HEK293 (cell line): ENCODE data around the gene RNPS1.

Experiments
- CTCF ChIA-PET: fragments of 350-600 bp; formaldehyde crosslinking; extraction: SDS; loops from one replicate; lab custom pipeline; 2021; ENCODE audit warnings: antibody characterized with exemption; lab: Yijun Ruan, JAX
- POLR2A ChIA-PET: fragments of 300-600 bp; formaldehyde crosslinking; extraction: SDS; loops from one replicate; lab custom pipeline; 2020; ENCODE audit warnings: antibody characterized with exemption, inconsistent platforms; lab: Yijun Ruan, JAX
- H3K27ac ChIP-seq: fragments of 200-500 bp; sonication (Bioruptor generic); 2 replicates; pipeline ENCODE4 v1.5.1; 2014; ENCODE audit warnings: low read depth, low read length, control low read depth, inconsistent platforms; ENCODE audit errors: extremely low read depth
- H3K36me3 ChIP-seq, 2 experiments: fragments of 200-500 bp in 1 of 2; sonication (Bioruptor generic) in 1 of 2; 1 replicate in 1 of 2; 2 replicates in 1 of 2; pipeline ENCODE4 v1.5.1; 2014 to 2017; ENCODE audit warnings: inconsistent platforms in 2 of 2, low read length in 2 of 2; ENCODE audit not compliant: control insufficient read depth in 2 of 2, insufficient read depth in 1 of 2
- H3K4me1 ChIP-seq: fragments of 200-500 bp; sonication (Bioruptor generic); 2 replicates; pipeline ENCODE4 v1.5.1; 2014; ENCODE audit warnings: mild to moderate bottlenecking, low read length, inconsistent platforms; ENCODE audit not compliant: control insufficient read depth, insufficient read depth
- H3K4me3 ChIP-seq: 2 replicates; pipeline ENCODE4 v1.5.1; 2011; ENCODE audit warnings: low read depth, mild to moderate bottlenecking, control low read depth, low read length, moderate library complexity
- H3K9me3 ChIP-seq: fragments of 200-500 bp; sonication (Bioruptor generic); 2 replicates; pipeline ENCODE4 v1.5.1; 2014; ENCODE audit warnings: low read depth, low read length, inconsistent platforms; ENCODE audit not compliant: control insufficient read depth, insufficient read depth
- CTCF ChIP-seq: fragments of 450-650 bp; formaldehyde crosslinking; IDR thresholded peaks from 2 replicates; pipeline ENCODE4 v1.5.1; 2016; ENCODE audit warnings: missing biosample characterization, missing genetic modification characterization
- HOXC10 ChIP-seq: sonication (generic); formaldehyde crosslinking; IDR thresholded peaks from 2 replicates; pipeline ENCODE4 v1.8.1; 2023; ENCODE audit warnings: mild to moderate bottlenecking, missing genetic modification reagents
- HOXD13 ChIP-seq: sonication (generic); formaldehyde crosslinking; IDR thresholded peaks from 2 replicates; pipeline ENCODE4 v1.8.0; 2022; ENCODE audit warnings: missing genetic modification reagents, borderline replicate concordance
- IKZF3 ChIP-seq: fragments of 450-650 bp; IDR thresholded peaks from 2 replicates; pipeline ENCODE4 v1.5.0; 2018; ENCODE audit warnings: missing biosample characterization, mild to moderate bottlenecking, missing genetic modification characterization, moderate library complexity
- INSM2 ChIP-seq: fragments of 450-650 bp; formaldehyde crosslinking; IDR thresholded peaks from 2 replicates; pipeline ENCODE4 v1.5.1; 2016; ENCODE audit warnings: missing biosample characterization, missing genetic modification characterization
- MEIS1 ChIP-seq: sonication (generic); formaldehyde crosslinking; IDR thresholded peaks from 2 replicates; pipeline ENCODE4 v1.8.1; 2022; ENCODE audit warnings: missing genetic modification reagents, mild to moderate bottlenecking, borderline replicate concordance
- SCRT1 ChIP-seq: fragments of 450-650 bp; formaldehyde crosslinking; IDR thresholded peaks from 2 replicates; pipeline ENCODE4 v1.5.1; 2016; ENCODE audit warnings: missing biosample characterization, missing genetic modification characterization, borderline replicate concordance
- SCRT2 ChIP-seq: fragments of 450-650 bp; formaldehyde crosslinking; IDR thresholded peaks from 2 replicates; pipeline ENCODE4 v1.5.1; 2016; ENCODE audit warnings: missing biosample characterization, missing genetic modification characterization
- SP3 ChIP-seq: fragments of 450-650 bp; formaldehyde crosslinking; IDR thresholded peaks from 2 replicates; pipeline ENCODE4 v1.5.1; 2016; ENCODE audit warnings: missing biosample characterization, missing genetic modification characterization
- SP7 ChIP-seq: fragments of 450-650 bp; formaldehyde crosslinking; IDR thresholded peaks from 2 replicates; pipeline ENCODE4 v1.5.1; 2016; ENCODE audit warnings: missing biosample characterization, missing genetic modification characterization
- ZBTB17 ChIP-seq: fragments of 450-650 bp; formaldehyde crosslinking; IDR thresholded peaks from 2 replicates; pipeline ENCODE4 v1.5.1; 2016; ENCODE audit warnings: missing biosample characterization, missing genetic modification characterization
- ZBTB20 ChIP-seq: fragments of 450-650 bp; formaldehyde crosslinking; IDR thresholded peaks from 2 replicates; pipeline ENCODE4 v1.5.1; 2016; ENCODE audit warnings: missing biosample characterization, missing genetic modification characterization
- ZBTB26 ChIP-seq: fragments of 450-650 bp; formaldehyde crosslinking; optimal IDR thresholded peaks from 2 replicates; pipeline ENCODE3; 2016; ENCODE audit warnings: missing biosample characterization, mild to moderate bottlenecking, missing genetic modification characterization
- ZBTB8A ChIP-seq: fragments of 450-650 bp; formaldehyde crosslinking; IDR thresholded peaks from 2 replicates; pipeline ENCODE4 v1.5.1; 2016; ENCODE audit warnings: missing biosample characterization, missing genetic modification characterization
- ZFP69B ChIP-seq: fragments of 450-650 bp; formaldehyde crosslinking; IDR thresholded peaks from 2 replicates; pipeline ENCODE4 v1.5.1; 2016; ENCODE audit warnings: missing biosample characterization, missing genetic modification characterization
- ZNF121 ChIP-seq: fragments of 450-650 bp; formaldehyde crosslinking; IDR thresholded peaks from 2 replicates; pipeline ENCODE4 v1.5.1; 2016; ENCODE audit warnings: missing biosample characterization, missing genetic modification characterization
- ZNF138 ChIP-seq: fragments of 450-650 bp; formaldehyde crosslinking; IDR thresholded peaks from 2 replicates; pipeline ENCODE4 v1.5.1; 2016; ENCODE audit warnings: missing biosample characterization, missing genetic modification characterization, borderline replicate concordance
- ZNF148 ChIP-seq: fragments of 450-650 bp; formaldehyde crosslinking; IDR thresholded peaks from 2 replicates; pipeline ENCODE4 v1.5.0; 2017; ENCODE audit warnings: missing biosample characterization, missing genetic modification characterization, borderline replicate concordance
- ZNF19 ChIP-seq: fragments of 450-650 bp; formaldehyde crosslinking; IDR thresholded peaks from 2 replicates; pipeline ENCODE4; 2016; ENCODE audit warnings: missing biosample characterization, missing genetic modification characterization, low read depth
- ZNF202 ChIP-seq: fragments of 450-650 bp; formaldehyde crosslinking; IDR thresholded peaks from 2 replicates; pipeline ENCODE4 v1.5.1; 2016; ENCODE audit warnings: missing biosample characterization, missing genetic modification characterization, borderline replicate concordance
- ZNF266 ChIP-seq: fragments of 450-650 bp; formaldehyde crosslinking; IDR thresholded peaks from 2 replicates; pipeline ENCODE4 v1.5.1; 2016; ENCODE audit warnings: missing biosample characterization, missing genetic modification characterization, low read depth
- ZNF366 ChIP-seq: fragments of 450-650 bp; formaldehyde crosslinking; conservative IDR thresholded peaks from 2 replicates; pipeline ENCODE4 v1.5.1; 2016; ENCODE audit warnings: missing biosample characterization, missing genetic modification characterization
- ZNF391 ChIP-seq: fragments of 450-650 bp; formaldehyde crosslinking; IDR thresholded peaks from 2 replicates; pipeline ENCODE4 v1.5.1; 2016; ENCODE audit warnings: low read depth, missing biosample characterization, missing genetic modification characterization, borderline replicate concordance
- ZNF473 ChIP-seq: fragments of 450-650 bp; formaldehyde crosslinking; IDR thresholded peaks from 2 replicates; pipeline ENCODE4 v1.5.1; 2017; ENCODE audit warnings: missing biosample characterization, missing genetic modification characterization
- ZNF529 ChIP-seq: fragments of 450-650 bp; formaldehyde crosslinking; IDR thresholded peaks from 2 replicates; pipeline ENCODE4 v1.5.1; 2017; ENCODE audit warnings: missing genetic modification characterization, missing biosample characterization; ENCODE audit not compliant: insufficient replicate concordance
- ZNF654 ChIP-seq: fragments of 450-650 bp; formaldehyde crosslinking; IDR thresholded peaks from 2 replicates; pipeline ENCODE4 v1.5.1; 2016; ENCODE audit warnings: low read depth, missing biosample characterization, missing genetic modification characterization
- ZNF658 ChIP-seq: fragments of 450-650 bp; formaldehyde crosslinking; IDR thresholded peaks from 2 replicates; pipeline ENCODE4; 2016; ENCODE audit warnings: missing biosample characterization, missing genetic modification characterization
- ZNF692 ChIP-seq: fragments of 450-650 bp; formaldehyde crosslinking; IDR thresholded peaks from 2 replicates; pipeline ENCODE4 v1.5.1; 2016; ENCODE audit warnings: missing biosample characterization, missing genetic modification characterization
- ZNF776 ChIP-seq: fragments of 450-650 bp; formaldehyde crosslinking; IDR thresholded peaks from 2 replicates; pipeline ENCODE4 v1.5.0; 2017; ENCODE audit warnings: missing biosample characterization, missing genetic modification characterization, borderline replicate concordance
- ZSCAN30 ChIP-seq: fragments of 450-650 bp; IDR thresholded peaks from 2 replicates; pipeline ENCODE4 v1.5.1; 2018; ENCODE audit warnings: missing biosample characterization, mild to moderate bottlenecking, missing genetic modification characterization, moderate library complexity

The RNPS1 gene

GRCh38 chr16:2223942-2224486, 43.9 kb downstream of the RNPS1 start:
- Histone ChIP-seq H3K27ac (peak overlapping the region; percentile 94), H3K4me1 (0 out of 2 replicates have a peak, but pooled peaks cover 2% of the 10 kb centered on the region), H3K9me3 (no peaks in the 10 kb centered on the region), H3K4me3 (peak overlapping the region; percentile 96), H3K36me3 (peaks cover 0 to 25% of the 10 kb centered on the region in 2 experiments; a peak in 2 of 3 replicates)
- ChIA-PET CTCF (interaction anchor here (0.6 to 1.0 kb wide), 2 partner anchors 29 to 220 kb away, joined by 3 read pairs; no protein-coding TSS in a partner anchor), POLR2A (interaction anchor here (1.2 to 2.6 kb wide), 5 partner anchors 8 to 259 kb away, joined by 3 to 19 read pairs (median 6); partner anchors contain the start of genes ECI1 and RPS2)
- TF ChIP-seq HOXC10 (CRISPR knock-in tag) (no peak), ZNF654 (tag by site-specific recombination) (peak; percentile 37), CTCF (tag by site-specific recombination) (peak; percentile 60; the same call in 1 of the 2 replicates), SCRT1 (peak; percentile 65; the same call in 1 of the 2 replicates), HOXD13 (CRISPR knock-in tag) (no peak), ZNF529 (tag by site-specific recombination) (no peak), ZNF391 (tag by site-specific recombination) (no peak), SP3 (tag by site-specific recombination) (peak; percentile 19; the same call in 1 of the 2 replicates), ZNF692 (tag by site-specific recombination) (peak; percentile 41; the same call in 1 of the 2 replicates), ZBTB26 (no peak), ZNF776 (tag by site-specific recombination) (no peak), ZFP69B (tag by site-specific recombination) (no peak; the same call in 1 of the 2 replicates), INSM2 (tag by site-specific recombination) (0 out of 2 replicates have a peak, but pooled peaks have one; percentile 4), ZNF148 (tag by site-specific recombination) (no peak), ZNF366 (tag by site-specific recombination) (no peak), IKZF3 (tag by site-specific recombination) (no peak), SP7 (no peak), ZBTB17 (tag by site-specific recombination) (peak; percentile 4; the same call in 1 of the 2 replicates), ZNF19 (tag by site-specific recombination) (no peak), ZNF473 (no peak), ZNF121 (tag by site-specific recombination) (peak; percentile 97), ZBTB8A (tag by site-specific recombination) (peak; percentile 47; the same call in 1 of the 2 replicates), ZNF658 (tag by site-specific recombination) (no peak), SCRT2 (tag by site-specific recombination) (peak; percentile 86), MEIS1 (CRISPR knock-in tag) (no peak), ZNF266 (0 out of 2 replicates have a peak, but pooled peaks have one; percentile 1), ZBTB20 (tag by site-specific recombination) (peak; percentile 80; the same call in 1 of the 2 replicates), ZSCAN30 (tag by site-specific recombination) (peak; percentile 49), ZNF138 (no peak), ZNF202 (tag by site-specific recombination) (no peak)
